Fibroblast of pulmonary artery (primary cell): Measurements from ENCODE around the gene ZNF91.
"Not testable (repeated sequence)": the region's sequence is repeated elsewhere in the genome, so short reads cannot be mapped to it uniquely, and the experiment has no call there.

Experiments used
- DNase-seq: peaks from one replicate; pipeline ENCODE4 v3.0.0-alpha.2; 2010; ENCODE audit warnings: low read depth
- H3K4me3 ChIP-seq: replicated peaks from 2 replicates; pipeline ENCODE4 v1.5.1; 2011; ENCODE audit warnings: low read depth, mild to moderate bottlenecking, control low read depth, low read length, moderate library complexity
- CTCF ChIP-seq: IDR thresholded peaks from 2 replicates; pipeline ENCODE4 v1.5.1; 2011; ENCODE audit warnings: mild to moderate bottlenecking, control low read depth, low read length, inconsistent platforms; ENCODE audit errors: missing control alignments

The ZNF91 gene

GRCh38 chr19:23309926-23310325 lies 85.3 kb downstream of the ZNF91 start:
- TF ChIP-seq CTCF, result no peak
- DNase-seq, result no peak
- no peak overlapping the region for H3K4me3 ChIP-seq

GRCh38 chr19:23305555-23305954 lies 89.7 kb downstream of the ZNF91 start:
- H3K4me3 ChIP-seq, result no peak overlapping the region
- DNase-seq, result no peak
- TF ChIP-seq CTCF, result no peak

GRCh38 chr19:23304238-23304637 lies 91.0 kb downstream of the ZNF91 start:
- H3K4me3 ChIP-seq, result no peak overlapping the region
- DNase-seq, result no peak
- TF ChIP-seq CTCF, result no peak

- no peak for DNase-seq
- H3K4me3 ChIP-seq, result no peak overlapping the region
- no peak for TF ChIP-seq CTCF
These were observed 101.1 kb downstream of the ZNF91 start for GRCh38 chr19:23294141-23294540.

GRCh38 chr19:23289966-23290365 lies 105.3 kb downstream of the ZNF91 start:
- H3K4me3 ChIP-seq, DNase-seq: not testable (repeated sequence)
